DOHH2 (cell line): ENCODE data around the gene PPP6R3.

Source experiments
- H3F3A ChIP-seq: fragments of 200-600 bp; sonication (generic), shearing (Covaris generic); 2 replicates; pipeline ENCODE4 v1.6.0; 2016; ENCODE audit warnings: antibody characterized with exemption, mild to moderate bottlenecking; ENCODE audit not compliant: control insufficient read depth, insufficient read depth
- H3K27ac ChIP-seq: fragments of 200-600 bp; sonication (generic); 2 replicates; pipeline ENCODE4 v1.5.1; 2014; ENCODE audit warnings: low read depth, mild to moderate bottlenecking, low read length, moderate library complexity
- H3K27me3 ChIP-seq: fragments of 200-600 bp; sonication (generic); 2 replicates; pipeline ENCODE4 v1.6.1; 2014; ENCODE audit warnings: mild to moderate bottlenecking, low read length, mixed read lengths; ENCODE audit not compliant: control insufficient read depth
- H3K36me3 ChIP-seq: fragments of 200-600 bp; sonication (generic); 2 replicates; pipeline ENCODE4 v1.6.1; 2014; ENCODE audit warnings: mild to moderate bottlenecking, low read length, moderate library complexity, mixed read lengths; ENCODE audit not compliant: control insufficient read depth
- H3K4me1 ChIP-seq: fragments of 200-600 bp; sonication (generic); 2 replicates; pipeline ENCODE4 v1.6.1; 2014; ENCODE audit warnings: mild to moderate bottlenecking, low read length, mixed read lengths; ENCODE audit not compliant: control insufficient read depth
- H3K4me2 ChIP-seq: fragments of 200-600 bp; sonication (generic); 2 replicates; pipeline ENCODE4 v1.6.0; 2014; ENCODE audit warnings: mild to moderate bottlenecking, low read length, moderate library complexity
- H3K4me3 ChIP-seq: fragments of 200-600 bp; sonication (generic); 2 replicates; pipeline ENCODE4 v1.5.1; 2014; ENCODE audit warnings: mild to moderate bottlenecking, low read length, mixed read lengths
- H3K79me2 ChIP-seq: fragments of 200-600 bp; sonication (generic); 2 replicates; pipeline ENCODE4 v1.6.1; 2014; ENCODE audit warnings: mild to moderate bottlenecking, low read length, mixed read lengths; ENCODE audit not compliant: control insufficient read depth
- H3K9me2 ChIP-seq: fragments of 200-600 bp; sonication (generic); replicated peaks from 2 replicates; pipeline ENCODE4 v1.6.1; 2014; ENCODE audit warnings: mild to moderate bottlenecking, low read length, mixed read lengths; ENCODE audit not compliant: control insufficient read depth
- H3K9me3 ChIP-seq: fragments of 200-600 bp; sonication (generic); 2 replicates; pipeline ENCODE4 v1.6.1; 2014; ENCODE audit warnings: antibody characterized with exemption, low read length, mixed read lengths; ENCODE audit not compliant: control insufficient read depth, insufficient read depth
- H4K20me1 ChIP-seq: fragments of 200-600 bp; sonication (generic); 2 replicates; pipeline ENCODE4 v1.6.0; 2014; ENCODE audit warnings: low read depth, mild to moderate bottlenecking, antibody characterized with exemption, low read length, moderate library complexity; ENCODE audit not compliant: control insufficient read depth, insufficient read depth
- EZH2phosphoT487 ChIP-seq: fragments of 200-600 bp; sonication (generic); IDR thresholded peaks from 2 replicates; pipeline ENCODE4 v1.6.1; 2017; ENCODE audit warnings: borderline replicate concordance, mild to moderate bottlenecking, antibody characterized with exemption, low read length, moderate library complexity, mixed read lengths
- TF ChIP-seq, protein P1 (sequence below): fragments of 200-600 bp; sonication (generic); IDR thresholded peaks from one replicate; pipeline ENCODE4 v1.5.1; 2014; ENCODE audit warnings: antibody characterized with exemption, mild to moderate bottlenecking, low read depth, low read length; ENCODE audit not compliant: poor library complexity, severe bottlenecking

The PPP6R3 gene

GRCh38 chr11:68527585-68527984, 67.0 kb downstream of the PPP6R3 start:
- H3F3A ChIP-seq, result no peaks in the 10 kb centered on the region
- TF ChIP-seq, protein P1, sequence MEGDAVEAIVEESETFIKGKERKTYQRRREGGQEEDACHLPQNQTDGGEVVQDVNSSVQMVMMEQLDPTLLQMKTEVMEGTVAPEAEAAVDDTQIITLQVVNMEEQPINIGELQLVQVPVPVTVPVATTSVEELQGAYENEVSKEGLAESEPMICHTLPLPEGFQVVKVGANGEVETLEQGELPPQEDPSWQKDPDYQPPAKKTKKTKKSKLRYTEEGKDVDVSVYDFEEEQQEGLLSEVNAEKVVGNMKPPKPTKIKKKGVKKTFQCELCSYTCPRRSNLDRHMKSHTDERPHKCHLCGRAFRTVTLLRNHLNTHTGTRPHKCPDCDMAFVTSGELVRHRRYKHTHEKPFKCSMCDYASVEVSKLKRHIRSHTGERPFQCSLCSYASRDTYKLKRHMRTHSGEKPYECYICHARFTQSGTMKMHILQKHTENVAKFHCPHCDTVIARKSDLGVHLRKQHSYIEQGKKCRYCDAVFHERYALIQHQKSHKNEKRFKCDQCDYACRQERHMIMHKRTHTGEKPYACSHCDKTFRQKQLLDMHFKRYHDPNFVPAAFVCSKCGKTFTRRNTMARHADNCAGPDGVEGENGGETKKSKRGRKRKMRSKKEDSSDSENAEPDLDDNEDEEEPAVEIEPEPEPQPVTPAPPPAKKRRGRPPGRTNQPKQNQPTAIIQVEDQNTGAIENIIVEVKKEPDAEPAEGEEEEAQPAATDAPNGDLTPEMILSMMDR, result no peak
- TF ChIP-seq EZH2phosphoT487, result no peak
- no peak overlapping the region for H3K4me3 ChIP-seq
- H3K4me2 ChIP-seq, result no peak overlapping the region
- no peak overlapping the region for H3K27ac ChIP-seq
- no peaks in the 10 kb centered on the region for H3K9me3 ChIP-seq
- no peaks in the 10 kb centered on the region for H3K9me2 ChIP-seq
- H3K4me1 ChIP-seq, result no peaks in the 10 kb centered on the region
- H3K36me3 ChIP-seq, result peaks cover 90% of the 10 kb centered on the region
- H4K20me1 ChIP-seq, result peaks cover 8% of the 10 kb centered on the region; the same call in 1 of the 2 replicates
- no peaks in the 10 kb centered on the region for H3K27me3 ChIP-seq
- peaks cover 92% of the 10 kb centered on the region for H3K79me2 ChIP-seq

GRCh38 chr11:68528630-68529029, 68.1 kb downstream of the PPP6R3 start:
- Histone ChIP-seq H4K20me1 (peaks cover 8% of the 10 kb centered on the region; the same call in 1 of the 2 replicates), H3K36me3 (peaks cover 90% of the 10 kb centered on the region), H3K79me2 (peaks cover 93% of the 10 kb centered on the region), H3K27me3 (no peaks in the 10 kb centered on the region), H3K4me1 (no peaks in the 10 kb centered on the region), H3K27ac (no peak overlapping the region), H3K9me2 (no peaks in the 10 kb centered on the region), H3K9me3 (no peaks in the 10 kb centered on the region), H3K4me3 (no peak overlapping the region), H3F3A (no peaks in the 10 kb centered on the region), H3K4me2 (no peak overlapping the region)
- no peak for TF ChIP-seq EZH2phosphoT487
- TF ChIP-seq, protein P1, result no peak

DNA sequence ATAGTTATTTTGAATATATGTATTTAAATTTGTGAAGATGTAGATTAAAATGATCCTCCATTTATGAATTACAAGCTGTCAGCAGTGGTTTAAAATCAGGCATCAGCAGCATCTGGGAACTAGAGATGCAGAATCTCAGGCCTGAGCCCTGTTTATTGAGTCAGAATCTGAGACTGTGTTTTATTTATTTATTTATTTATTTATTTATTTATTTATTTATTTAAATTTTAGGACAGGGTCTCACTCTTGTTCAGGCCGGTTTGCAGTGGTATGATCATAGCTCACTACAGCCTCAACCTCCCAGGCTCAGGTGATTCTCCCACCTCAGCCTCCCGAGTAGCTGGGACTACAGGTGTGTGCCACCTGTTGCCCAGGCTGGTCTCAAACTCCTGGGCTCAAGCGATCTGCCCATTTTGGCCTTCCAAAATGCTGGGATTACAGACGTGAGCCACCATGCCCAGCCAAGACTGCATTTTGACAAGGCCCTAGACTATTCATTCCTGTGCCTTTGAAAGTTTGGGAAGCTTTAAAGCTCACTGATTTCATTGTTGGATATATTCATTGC, 70.7 kb downstream of the PPP6R3 start:
- Histone ChIP-seq H3K4me3 (no peak overlapping the region), H3K27ac (no peak overlapping the region), H3K4me1 (no peaks in the 10 kb centered on the region), H3K27me3 (no peaks in the 10 kb centered on the region), H3K79me2 (peaks cover 95% of the 10 kb centered on the region), H3K9me2 (no peaks in the 10 kb centered on the region), H3F3A (no peaks in the 10 kb centered on the region), H3K4me2 (no peak overlapping the region), H3K36me3 (peaks cover 79% of the 10 kb centered on the region), H3K9me3 (no peaks in the 10 kb centered on the region), H4K20me1 (peaks cover 8% of the 10 kb centered on the region; the same call in 1 of the 2 replicates)
- TF ChIP-seq, protein P1, result no peak
- no peak for TF ChIP-seq EZH2phosphoT487
